ENCODE measurements around the gene HOMER3. TPM values are rescaled to one million over a fixed set of nuclear protein-coding genes. Genes with fewer than 3 reads are reported as not detected.

Gene HOMER3
- total and polyA plus RNA-seq, 9 of the 15 experiments (the other 6 are each of a cell fraction or from before 2014, with no cell fraction given) = 1.3 to 5.1 (median 3.7) TPM; not detected in 2

DNA sequence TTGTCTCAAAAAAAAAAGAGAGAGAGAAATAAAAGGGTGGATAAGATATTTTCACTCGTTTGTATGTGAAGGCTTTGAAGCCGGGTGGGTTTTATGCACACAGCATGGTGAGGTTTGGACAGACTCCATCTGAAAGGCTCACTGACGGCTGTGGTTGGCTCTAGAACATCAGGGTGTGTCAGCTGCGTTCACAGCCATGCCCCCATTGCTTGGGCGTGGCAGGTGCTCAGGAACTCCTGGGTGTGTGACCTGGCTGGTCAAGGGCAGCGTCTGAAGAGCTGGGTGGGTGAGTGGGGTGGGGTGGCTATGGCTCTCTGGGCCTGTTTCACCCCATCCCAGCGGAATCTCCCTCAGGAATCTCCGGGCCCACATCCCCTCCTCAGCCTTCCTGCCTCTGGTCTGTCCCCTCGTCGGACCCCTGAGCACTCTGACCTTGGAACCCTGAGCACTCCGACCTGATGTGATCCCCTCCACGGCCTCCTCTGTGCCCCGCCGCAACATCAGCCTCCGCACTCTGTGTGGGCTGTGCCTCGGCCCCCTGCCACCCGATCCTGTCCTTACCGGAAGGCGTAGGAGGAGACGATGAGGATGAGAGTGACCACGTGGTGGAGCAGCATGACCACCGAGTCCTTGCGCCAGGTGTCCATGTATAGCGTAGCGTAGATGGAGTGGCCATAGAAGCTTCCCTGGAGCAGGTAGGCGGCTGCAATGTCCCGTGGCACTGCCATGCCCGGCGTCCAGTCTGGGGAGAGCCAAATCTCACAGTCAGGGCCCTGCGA lies 57.3 kb downstream of the HOMER3 start (continued):
- TF ChIP-seq CREBBP (IDR thresholded peaks at IDR 0.05; ENCODE audit: low read depth, low read length) (no peak), SNRNP70 (optimal IDR thresholded peaks at IDR 0.05; ENCODE audit: low read depth, low read length) (no peak), YBX1 (IDR thresholded peaks at IDR 0.05) (no peak), KDM4B (IDR thresholded peaks at IDR 0.05; ENCODE audit: borderline replicate concordance in 2 of 2, low read depth in 1 of 2) (no peak), CTBP1 (IDR thresholded peaks at IDR 0.05; ENCODE audit: borderline replicate concordance) (peak; percentile 30; the same call in 1 of the 2 replicates), KLF13 (tag; IDR thresholded peaks at IDR 0.05; ENCODE audit: borderline replicate concordance, low read depth) (no peak), PHF8 (IDR thresholded peaks at IDR 0.05; ENCODE audit: borderline replicate concordance, low read length) (no peak), ZNF592 (IDR thresholded peaks at IDR 0.05) (no peak), ZNF639 (CRISPR knock-in tag; conservative IDR thresholded peaks at IDR 0.05 in 1 of 2, IDR thresholded peaks at IDR 0.05 in 1 of 2) (no peak), IRF2 (CRISPR knock-in tag; IDR thresholded peaks at IDR 0.05) (no peak), MLLT1 (IDR thresholded peaks at IDR 0.05) (no peak), HDAC6 (IDR thresholded peaks at IDR 0.05; ENCODE audit: low read depth, low read length) (no peak)
- TF ChIP-seq, protein P1, sequence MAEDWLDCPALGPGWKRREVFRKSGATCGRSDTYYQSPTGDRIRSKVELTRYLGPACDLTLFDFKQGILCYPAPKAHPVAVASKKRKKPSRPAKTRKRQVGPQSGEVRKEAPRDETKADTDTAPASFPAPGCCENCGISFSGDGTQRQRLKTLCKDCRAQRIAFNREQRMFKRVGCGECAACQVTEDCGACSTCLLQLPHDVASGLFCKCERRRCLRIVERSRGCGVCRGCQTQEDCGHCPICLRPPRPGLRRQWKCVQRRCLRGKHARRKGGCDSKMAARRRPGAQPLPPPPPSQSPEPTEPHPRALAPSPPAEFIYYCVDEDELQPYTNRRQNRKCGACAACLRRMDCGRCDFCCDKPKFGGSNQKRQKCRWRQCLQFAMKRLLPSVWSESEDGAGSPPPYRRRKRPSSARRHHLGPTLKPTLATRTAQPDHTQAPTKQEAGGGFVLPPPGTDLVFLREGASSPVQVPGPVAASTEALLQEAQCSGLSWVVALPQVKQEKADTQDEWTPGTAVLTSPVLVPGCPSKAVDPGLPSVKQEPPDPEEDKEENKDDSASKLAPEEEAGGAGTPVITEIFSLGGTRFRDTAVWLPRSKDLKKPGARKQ (CRISPR knock-in tag; IDR thresholded peaks at IDR 0.05) = peak; percentile 54; the same call in 1 of the 2 replicates
- TF ChIP-seq, protein P2, sequence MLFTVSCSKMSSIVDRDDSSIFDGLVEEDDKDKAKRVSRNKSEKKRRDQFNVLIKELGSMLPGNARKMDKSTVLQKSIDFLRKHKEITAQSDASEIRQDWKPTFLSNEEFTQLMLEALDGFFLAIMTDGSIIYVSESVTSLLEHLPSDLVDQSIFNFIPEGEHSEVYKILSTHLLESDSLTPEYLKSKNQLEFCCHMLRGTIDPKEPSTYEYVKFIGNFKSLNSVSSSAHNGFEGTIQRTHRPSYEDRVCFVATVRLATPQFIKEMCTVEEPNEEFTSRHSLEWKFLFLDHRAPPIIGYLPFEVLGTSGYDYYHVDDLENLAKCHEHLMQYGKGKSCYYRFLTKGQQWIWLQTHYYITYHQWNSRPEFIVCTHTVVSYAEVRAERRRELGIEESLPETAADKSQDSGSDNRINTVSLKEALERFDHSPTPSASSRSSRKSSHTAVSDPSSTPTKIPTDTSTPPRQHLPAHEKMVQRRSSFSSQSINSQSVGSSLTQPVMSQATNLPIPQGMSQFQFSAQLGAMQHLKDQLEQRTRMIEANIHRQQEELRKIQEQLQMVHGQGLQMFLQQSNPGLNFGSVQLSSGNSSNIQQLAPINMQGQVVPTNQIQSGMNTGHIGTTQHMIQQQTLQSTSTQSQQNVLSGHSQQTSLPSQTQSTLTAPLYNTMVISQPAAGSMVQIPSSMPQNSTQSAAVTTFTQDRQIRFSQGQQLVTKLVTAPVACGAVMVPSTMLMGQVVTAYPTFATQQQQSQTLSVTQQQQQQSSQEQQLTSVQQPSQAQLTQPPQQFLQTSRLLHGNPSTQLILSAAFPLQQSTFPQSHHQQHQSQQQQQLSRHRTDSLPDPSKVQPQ (CRISPR knock-in tag; IDR thresholded peaks at IDR 0.05; ENCODE audit: borderline replicate concordance) = no peak
